GM18511 (cell line): Measurements from ENCODE around the gene ANKLE1.
A peak's percentile ranks its signal among the peaks of the same experiment; 100 is the strongest.

ENCODE experiments used
- ATAC-seq: cut with Tn5 transposase; IDR thresholded peaks from one replicate; pipeline ENCODE4 v1.9.1; 2021; ENCODE audit warnings: mild to moderate bottlenecking, moderate library complexity; ENCODE audit not compliant: unreplicated experiment

Gene ANKLE1

DNA sequence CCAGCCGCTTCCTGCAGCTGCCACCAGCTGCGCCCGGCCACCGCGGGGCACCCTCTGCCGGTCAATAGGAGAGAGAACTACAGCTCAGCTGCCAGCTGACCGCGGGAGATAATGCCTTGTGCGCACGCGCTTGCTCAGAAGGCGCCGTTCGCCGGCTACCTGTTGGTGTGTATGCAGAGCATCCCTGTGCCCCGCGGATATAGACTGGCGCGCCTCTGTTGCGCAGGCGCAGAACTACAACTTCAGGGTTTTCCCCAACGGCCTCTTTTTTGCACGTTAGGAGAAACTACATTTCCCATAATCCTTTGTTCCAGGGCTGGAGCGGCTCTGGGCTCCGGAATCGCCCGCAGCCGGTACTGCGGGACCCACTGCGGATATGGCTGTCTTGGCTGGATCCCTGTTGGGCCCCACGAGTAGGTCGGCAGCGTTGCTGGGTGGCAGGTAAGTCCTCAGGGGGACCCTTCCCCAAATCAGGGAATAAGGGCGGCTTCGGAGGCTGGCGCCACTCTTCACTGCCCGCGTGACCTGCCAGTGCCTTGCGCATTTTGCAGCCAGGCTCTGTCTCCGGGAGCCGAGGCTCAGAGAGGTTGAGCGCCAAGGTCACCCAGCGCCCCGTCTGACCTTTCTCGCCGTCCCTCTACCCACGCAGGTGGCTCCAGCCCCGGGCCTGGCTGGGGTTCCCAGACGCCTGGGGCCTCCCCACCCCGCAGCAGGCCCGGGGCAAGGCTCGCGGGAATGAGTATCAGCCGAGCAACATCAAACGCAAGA lies 24.0 kb downstream of the ANKLE1 start, which contains the start of gene MRPL34:
MRPL34 (plus strand) TSS at position 356 of the 768 bp plus-strand sequence; CDS start at position 377, 21 bp downstream.
- ATAC-seq = peak; percentile 74

GRCh38 chr19:17306285-17306714 lies 24.6 kb downstream of the ANKLE1 start:
- ATAC-seq = no peak

- no peak for ATAC-seq
These were observed 26.2 kb downstream of the ANKLE1 start for GRCh38 chr19:17307876-17308377.

DNA sequence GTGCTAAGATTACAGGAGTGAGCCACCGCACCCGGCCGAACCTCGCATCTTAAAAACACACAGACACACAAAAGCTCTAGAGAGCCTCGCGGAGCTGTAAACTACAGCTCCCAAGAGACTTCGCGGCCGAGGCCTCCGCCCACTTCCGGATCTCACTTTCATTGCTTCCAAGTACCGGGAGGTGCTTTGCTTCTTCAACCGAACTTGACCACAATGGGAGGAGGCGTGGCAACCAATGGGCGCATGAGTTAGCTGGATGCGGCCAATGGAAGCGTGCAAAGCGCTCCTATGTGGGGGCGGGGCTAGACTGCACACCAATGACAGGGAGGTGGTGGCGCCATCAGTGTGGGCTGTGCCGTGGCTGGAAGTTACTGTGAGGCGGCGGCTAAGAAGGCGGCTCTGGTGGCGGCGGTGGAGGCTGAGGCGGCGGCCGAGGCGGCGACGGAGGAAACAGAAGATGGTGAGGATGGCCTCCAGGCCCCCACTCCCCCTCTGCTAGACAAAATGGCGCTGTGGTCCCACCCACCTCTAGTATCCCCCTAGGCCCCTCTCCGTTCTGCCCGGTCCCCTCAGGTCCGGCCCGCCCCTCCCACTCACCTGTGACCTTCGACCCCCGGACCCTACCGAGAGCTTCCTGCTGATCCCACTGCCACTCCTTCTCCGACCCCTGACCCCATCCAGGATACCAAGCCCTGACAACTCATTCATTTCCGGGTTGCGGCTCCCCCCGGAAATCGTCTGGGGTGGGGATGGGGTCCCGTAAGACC lies 27.7 kb downstream of the ANKLE1 start, which contains the start of gene DDA1:
DDA1 (plus strand) TSS at position 366 of the 767 bp plus-strand sequence; CDS start at position 458, 92 bp downstream.
- peak; percentile 63 for ATAC-seq

DNA sequence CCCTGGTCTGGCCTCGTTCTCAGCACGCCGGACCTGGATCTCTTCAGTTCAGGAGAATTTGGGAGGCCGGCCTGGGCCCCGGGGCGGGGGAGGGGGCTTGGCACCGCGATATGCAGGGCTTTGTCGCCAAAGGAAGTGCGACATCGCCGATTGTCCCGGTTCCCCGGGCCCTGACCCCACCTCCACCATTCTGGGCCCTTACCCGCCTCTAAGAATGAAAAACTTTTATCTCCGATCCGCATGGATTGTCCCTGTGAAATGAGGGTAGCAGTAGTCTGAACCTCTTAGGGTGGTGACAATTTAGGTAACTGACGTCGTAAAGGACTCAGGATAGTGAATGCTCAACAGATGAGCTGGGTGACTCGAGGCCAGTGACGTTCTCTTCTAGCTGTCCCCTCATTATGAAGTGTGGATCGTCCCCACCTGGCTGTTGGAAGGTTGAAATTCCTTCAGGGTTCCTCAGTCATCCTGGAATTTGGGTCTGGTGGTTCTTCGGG lies 28.3 kb downstream of the ANKLE1 start:
- no peak for ATAC-seq

DNA sequence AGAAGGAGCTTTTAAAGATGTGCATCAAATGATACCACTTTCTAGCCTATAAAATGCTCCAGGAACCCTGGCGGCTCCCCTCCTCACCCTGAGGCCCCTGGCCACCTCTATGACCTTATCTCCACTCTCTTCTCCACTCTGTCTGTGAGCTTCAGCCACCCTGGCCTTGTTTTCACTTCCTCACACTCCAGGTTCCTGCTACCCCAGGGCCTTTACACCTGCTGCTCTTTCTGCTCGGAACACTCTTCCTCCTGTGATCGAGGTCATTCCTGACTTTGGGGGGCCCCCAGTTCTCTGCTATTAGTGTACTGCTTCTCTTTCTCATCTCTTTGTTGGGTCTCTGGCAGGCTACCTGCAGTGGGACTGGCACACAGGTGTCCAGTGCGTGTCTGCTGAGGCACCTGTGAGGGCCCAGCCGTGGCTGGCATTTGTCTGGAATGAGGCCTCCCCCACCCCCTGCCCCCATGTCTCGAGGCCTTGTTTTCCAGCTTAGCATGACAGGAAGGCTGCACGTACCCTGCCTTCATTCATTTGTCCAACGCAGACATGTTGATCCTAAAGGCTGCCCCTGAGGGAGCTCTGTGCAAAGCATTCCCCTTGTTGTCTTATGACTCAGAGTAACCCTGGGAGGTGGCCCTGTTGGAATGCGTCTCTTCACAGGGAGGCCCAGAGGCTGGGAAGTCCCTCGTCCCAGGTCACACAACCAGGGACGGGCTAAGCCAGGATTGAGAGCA lies 29.9 kb downstream of the ANKLE1 start:
- ATAC-seq = no peak

DNA sequence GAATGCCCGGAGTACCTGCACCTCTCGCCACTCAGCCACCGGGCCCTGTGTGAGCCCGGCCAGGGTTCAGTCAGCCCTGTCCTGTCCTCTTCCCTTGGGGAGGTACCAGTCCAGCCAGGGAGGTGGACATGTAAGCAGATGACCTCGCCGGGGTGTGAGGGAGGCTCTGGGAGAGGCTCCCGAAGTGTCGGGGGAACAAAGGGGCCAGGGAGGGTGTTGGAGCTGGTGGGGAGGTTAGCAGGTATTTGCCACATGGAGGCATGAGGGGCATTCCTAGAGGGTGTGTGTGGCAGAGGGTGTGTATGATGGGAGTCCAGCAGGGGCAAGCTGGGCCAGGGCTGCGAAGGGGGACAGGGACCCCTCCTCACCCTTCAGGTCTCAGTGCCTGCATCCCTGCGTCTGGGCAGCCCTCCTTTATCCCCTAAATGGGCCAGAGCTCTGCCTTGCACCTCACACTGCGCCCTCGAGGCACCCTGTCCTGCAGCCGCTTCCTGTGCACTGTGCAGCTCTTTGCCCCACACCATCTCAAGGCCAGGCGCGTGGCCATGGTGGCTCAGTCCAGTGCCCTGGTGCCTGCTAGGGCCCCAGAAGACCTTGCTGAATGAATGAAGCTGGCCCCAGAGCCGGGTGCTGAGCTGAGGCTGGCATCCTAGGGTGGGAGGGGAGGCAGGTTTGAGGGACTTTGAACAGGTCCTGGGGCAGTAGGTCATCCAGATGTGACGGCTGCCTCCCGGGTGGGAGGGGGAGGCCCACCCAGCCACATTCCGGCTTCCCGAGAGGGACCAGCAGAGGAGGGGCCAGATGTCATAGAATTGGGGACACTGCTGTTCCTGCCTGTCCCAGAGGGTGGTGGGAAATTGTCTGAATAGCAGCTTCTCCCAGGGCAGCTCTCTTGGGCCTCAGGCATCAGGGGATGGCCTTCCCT lies 30.8 kb downstream of the ANKLE1 start:
- ATAC-seq = no peak

- ATAC-seq = no peak
These were observed 32.4 kb downstream of the ANKLE1 start for GRCh38 chr19:17314007-17314593.

- ATAC-seq = no peak
These were observed 37.3 kb downstream of the ANKLE1 start for GRCh38 chr19:17318966-17319365.

GRCh38 chr19:17319473-17320238 lies 38.0 kb downstream of the ANKLE1 start:
- no peak for ATAC-seq

DNA sequence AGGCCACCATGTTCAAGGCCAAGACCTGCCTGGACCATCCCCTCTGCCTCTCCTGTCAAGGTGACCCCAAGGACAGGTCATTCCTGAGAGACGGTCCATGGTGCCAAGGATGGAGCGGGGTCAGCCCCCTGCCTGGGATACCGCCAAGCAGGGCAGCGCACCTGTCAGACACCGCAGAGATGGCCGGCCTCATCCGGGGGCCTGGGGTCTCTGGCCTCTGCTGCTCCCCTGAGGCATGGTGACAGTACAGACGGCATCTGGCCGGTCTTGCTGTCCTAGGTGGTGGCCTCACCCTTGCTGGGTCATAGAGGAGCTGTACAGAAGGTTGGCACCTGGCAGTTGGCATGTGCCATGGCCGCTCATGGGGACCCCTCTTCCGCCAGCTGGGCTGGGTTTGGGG lies 38.7 kb downstream of the ANKLE1 start:
- ATAC-seq = no peak

- no peak for ATAC-seq
These were observed 40.2 kb downstream of the ANKLE1 start for GRCh38 chr19:17321655-17322489.

- no peak for ATAC-seq
These were observed 41.2 kb downstream of the ANKLE1 start for GRCh38 chr19:17322854-17323253.

- no peak for ATAC-seq
These were observed 41.7 kb downstream of the ANKLE1 start for GRCh38 chr19:17323300-17323963.

DNA sequence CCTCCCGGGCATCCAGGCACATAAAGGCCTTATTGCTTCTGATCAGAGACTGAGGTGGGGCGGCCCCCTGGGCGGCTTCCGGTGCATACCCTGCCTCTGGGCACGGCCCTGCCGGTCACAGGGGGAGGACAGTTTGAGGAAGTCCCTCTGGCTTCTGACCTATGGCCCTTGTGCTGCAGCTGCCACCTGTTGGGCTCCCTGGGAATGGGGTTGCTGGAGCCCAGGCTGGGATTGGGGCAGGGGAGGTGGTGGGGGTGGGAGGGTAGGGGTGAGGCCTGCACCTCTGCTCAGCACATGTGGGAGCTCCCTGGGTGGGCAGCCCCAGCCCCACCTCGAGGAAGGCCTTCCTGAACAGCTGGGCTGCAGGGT lies 42.2 kb downstream of the ANKLE1 start:
- ATAC-seq = no peak

- no peak for ATAC-seq
These were observed 42.8 kb downstream of the ANKLE1 start for GRCh38 chr19:17324357-17325114.

GRCh38 chr19:17325133-17325532 lies 43.4 kb downstream of the ANKLE1 start:
- no peak for ATAC-seq
